HG03354 (cell line): Measurements from ENCODE around the gene PLRG1.

ENCODE experiments used
- ATAC-seq: cut with Tn5 transposase; IDR thresholded peaks from one replicate; pipeline ENCODE4 v1.9.1; 2021; ENCODE audit warnings: mild to moderate bottlenecking; ENCODE audit not compliant: unreplicated experiment, poor library complexity, severe bottlenecking

Gene PLRG1

DNA sequence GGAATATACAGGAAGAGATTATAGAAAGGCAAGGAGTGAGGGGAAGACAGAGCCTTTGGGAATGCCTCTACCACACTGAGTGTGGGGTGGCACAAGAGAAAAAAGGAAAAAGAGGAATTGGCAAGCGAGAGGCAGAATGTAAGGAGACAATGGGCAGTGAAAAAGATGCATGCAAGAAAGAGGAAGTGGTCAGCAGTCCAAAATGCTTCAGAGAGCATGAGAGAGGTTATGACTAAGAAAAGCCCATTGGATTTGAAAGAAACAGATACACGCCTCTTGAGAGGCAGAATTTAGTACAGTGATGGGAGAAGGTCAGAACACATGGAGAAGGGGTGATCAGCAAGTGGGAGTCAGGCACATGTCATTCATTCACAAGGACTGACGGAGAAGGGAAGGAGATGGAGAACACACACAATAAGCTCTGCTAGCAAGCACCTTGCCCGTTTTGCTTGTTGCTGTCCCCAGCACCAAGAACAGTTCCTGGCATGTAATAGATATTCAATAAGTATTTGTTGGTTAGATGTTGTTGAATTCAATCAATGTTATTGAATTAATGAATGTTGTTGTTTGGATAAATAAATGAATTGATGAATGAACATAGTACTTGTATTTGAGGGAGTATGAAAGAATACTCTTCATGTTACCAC, 65.0 kb downstream of the PLRG1 start:
- ATAC-seq: peak; percentile 100
